ENCODE measurements around the gene CEMIP2. TPM values are rescaled to one million over a fixed set of nuclear protein-coding genes. Genes with fewer than 3 reads are reported as not detected.

The CEMIP2 gene
- total RNA-seq, 1 experiment from 2014 or later: 17.7 TPM

DNA sequence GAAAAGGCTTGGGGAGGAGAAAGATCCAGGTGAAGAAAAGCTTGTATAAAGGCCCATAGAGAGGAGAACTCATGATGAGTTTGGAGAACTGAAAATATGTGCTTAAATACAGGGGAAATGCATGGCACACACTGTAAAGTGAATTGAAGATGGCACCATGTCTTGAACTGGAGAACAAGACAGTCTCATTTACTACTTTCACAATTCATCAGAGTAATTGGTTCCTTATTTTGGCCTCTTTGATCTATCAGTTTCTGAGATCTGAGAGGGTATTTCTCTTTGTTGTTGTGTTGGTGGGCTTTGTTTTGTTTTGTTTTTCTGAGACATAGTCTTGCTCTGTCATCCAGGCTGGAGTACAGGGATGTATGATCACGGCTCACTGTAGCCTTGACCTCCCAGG is 98.2 kb downstream of the CEMIP2 start:
- no peaks in the 10 kb centered on the region for H3K27me3 Mint-ChIP-seq (ENCODE audit: insufficient read depth, unreplicated experiment)
- ChIA-PET POLR2A (no interaction called here), CTCF (interaction anchor here (0.6 to 1.4 kb wide), 3 partner anchors 9 to 385 kb away, joined by 3 to 5 read pairs (median 3); no protein-coding TSS in a partner anchor)
- H3K36me3 Mint-ChIP-seq (ENCODE audit: insufficient read depth, unreplicated experiment): no peaks in the 10 kb centered on the region
- intact Hi-C loops (cut with micrococcal nuclease): no loop called here
- no peak overlapping the region for H3K27ac Mint-ChIP-seq (ENCODE audit: low read depth, unreplicated experiment)
- BruUV-seq (replicated peaks): no TSS peak
- H3K4me1 Mint-ChIP-seq (ENCODE audit: insufficient read depth, unreplicated experiment): no peaks in the 10 kb centered on the region
- H3K4me3 Mint-ChIP-seq (ENCODE audit: unreplicated experiment): no peak overlapping the region
- H3K9me3 Mint-ChIP-seq (ENCODE audit: unreplicated experiment): no peaks in the 10 kb centered on the region
- TF ChIP-seq CTCF (IDR thresholded peaks at IDR 0.05; ENCODE audit: unreplicated experiment): no peak
- no peak for DNase-seq (ENCODE audit: unreplicated experiment)

DNA sequence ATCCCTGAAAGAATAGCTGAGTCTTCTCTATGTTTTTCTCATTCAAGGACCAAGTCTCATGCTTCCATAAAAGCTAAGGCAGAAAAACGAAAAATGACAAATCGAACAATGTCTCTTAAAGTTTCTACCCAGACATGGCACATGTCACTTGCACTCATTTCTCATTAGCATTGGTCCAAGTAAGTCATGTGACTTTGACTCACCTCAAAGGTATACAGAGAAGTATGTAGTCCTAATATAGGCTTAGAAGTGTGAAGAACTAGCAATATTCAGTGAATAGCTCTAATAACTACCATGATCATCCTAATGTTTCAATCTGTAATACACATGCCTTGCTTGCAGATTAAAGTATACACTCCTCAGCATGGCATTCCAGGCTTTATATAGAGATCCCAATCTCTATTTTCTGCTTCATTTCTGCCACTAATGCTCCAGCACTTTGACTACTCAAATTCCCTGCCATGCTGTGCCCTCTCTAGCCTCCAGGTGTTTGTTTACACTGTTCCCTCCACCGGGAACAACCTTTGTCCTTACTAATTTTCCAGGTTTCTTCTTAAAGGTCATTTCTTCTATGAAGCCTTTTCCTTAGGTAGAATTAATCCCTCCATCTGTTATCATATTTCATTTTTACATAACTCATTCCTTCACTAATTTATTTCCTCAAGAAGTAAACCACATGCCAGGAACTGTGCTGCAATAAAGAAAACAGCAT is 98.9 kb downstream of the CEMIP2 start:
- ChIA-PET CTCF (interaction anchor here (0.5 to 1.4 kb wide), 4 partner anchors 9 to 384 kb away, joined by 3 to 5 read pairs (median 3); no protein-coding TSS in a partner anchor), POLR2A (interaction anchor here (1.0 kb wide), 1 partner anchor 97 kb away, joined by 3 read pairs; no protein-coding TSS in a partner anchor)
- no peak for TF ChIP-seq CTCF (IDR thresholded peaks at IDR 0.05; ENCODE audit: unreplicated experiment)
- H3K27ac Mint-ChIP-seq (ENCODE audit: low read depth, unreplicated experiment): no peak overlapping the region
- no peak for DNase-seq (ENCODE audit: unreplicated experiment)
- H3K36me3 Mint-ChIP-seq (ENCODE audit: insufficient read depth, unreplicated experiment): no peaks in the 10 kb centered on the region
- no peaks in the 10 kb centered on the region for H3K9me3 Mint-ChIP-seq (ENCODE audit: unreplicated experiment)
- H3K27me3 Mint-ChIP-seq (ENCODE audit: insufficient read depth, unreplicated experiment): no peaks in the 10 kb centered on the region
- BruUV-seq (replicated peaks): no TSS peak
- intact Hi-C loops (cut with micrococcal nuclease): no loop called here
- H3K4me1 Mint-ChIP-seq (ENCODE audit: insufficient read depth, unreplicated experiment): peaks cover 5% of the 10 kb centered on the region
- no peak overlapping the region for H3K4me3 Mint-ChIP-seq (ENCODE audit: unreplicated experiment)

DNA sequence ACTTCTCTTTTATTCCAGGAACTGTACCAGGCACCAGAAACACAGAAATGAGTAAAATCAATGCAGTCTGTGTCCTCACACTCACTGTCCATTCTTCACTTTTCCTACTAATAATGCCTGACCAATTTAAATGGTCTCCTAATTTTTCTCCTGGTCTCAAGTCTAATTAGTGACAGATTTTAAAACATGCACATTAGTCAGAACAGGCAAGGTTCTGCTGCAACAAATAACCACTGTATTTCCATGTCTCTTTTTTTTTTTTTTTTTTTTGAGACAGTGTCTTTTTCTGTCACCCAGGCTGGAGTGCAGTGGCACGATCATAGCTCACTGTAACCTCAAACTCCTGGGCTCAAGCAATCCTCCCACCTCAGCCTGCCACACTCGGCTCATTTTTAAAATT is 99.6 kb downstream of the CEMIP2 start:
- Mint-ChIP-seq H3K4me3 (ENCODE audit: unreplicated experiment) (no peak overlapping the region), H3K36me3 (ENCODE audit: insufficient read depth, unreplicated experiment) (no peaks in the 10 kb centered on the region), H3K9me3 (ENCODE audit: unreplicated experiment) (no peaks in the 10 kb centered on the region), H3K27ac (ENCODE audit: low read depth, unreplicated experiment) (no peak overlapping the region), H3K27me3 (ENCODE audit: insufficient read depth, unreplicated experiment) (no peaks in the 10 kb centered on the region), H3K4me1 (ENCODE audit: insufficient read depth, unreplicated experiment) (peaks cover 12% of the 10 kb centered on the region)
- no peak for TF ChIP-seq CTCF (IDR thresholded peaks at IDR 0.05; ENCODE audit: unreplicated experiment)
- no TSS peak for BruUV-seq (replicated peaks)
- ChIA-PET CTCF (interaction anchor here (0.6 to 1.4 kb wide), 2 partner anchors 10 to 48 kb away, joined by 3 to 5 read pairs; no protein-coding TSS in a partner anchor), POLR2A (interaction anchor here (1.0 kb wide), 1 partner anchor 98 kb away, joined by 3 read pairs; no protein-coding TSS in a partner anchor)
- intact Hi-C loops (cut with micrococcal nuclease): no loop called here
- no peak for DNase-seq (ENCODE audit: unreplicated experiment)

GRCh38 chr9:71665247-71665646 is 103.1 kb downstream of the CEMIP2 start:
- TF ChIP-seq CTCF (IDR thresholded peaks at IDR 0.05; ENCODE audit: unreplicated experiment): no peak
- no TSS peak for BruUV-seq (replicated peaks)
- intact Hi-C loops (cut with micrococcal nuclease): no loop called here
- no peaks in the 10 kb centered on the region for H3K9me3 Mint-ChIP-seq (ENCODE audit: unreplicated experiment)
- CTCF ChIA-PET: interaction anchor here (1.7 kb wide), 1 partner anchor 18 kb away, joined by 5 read pairs; no protein-coding TSS in a partner anchor
- H3K27ac Mint-ChIP-seq (ENCODE audit: low read depth, unreplicated experiment): no peak overlapping the region
- POLR2A ChIA-PET: no interaction called here
- no peaks in the 10 kb centered on the region for H3K36me3 Mint-ChIP-seq (ENCODE audit: insufficient read depth, unreplicated experiment)
- H3K4me3 Mint-ChIP-seq (ENCODE audit: unreplicated experiment): no peak overlapping the region
- peaks cover 13% of the 10 kb centered on the region for H3K4me1 Mint-ChIP-seq (ENCODE audit: insufficient read depth, unreplicated experiment)
- no peaks in the 10 kb centered on the region for H3K27me3 Mint-ChIP-seq (ENCODE audit: insufficient read depth, unreplicated experiment)
- no peak for DNase-seq (ENCODE audit: unreplicated experiment)

All from MCF 10A (cell line).